Lung (tissue), 12 donors: Measurements from ENCODE around the gene SLC19A2. TPM values are rescaled to one million over a fixed set of nuclear protein-coding genes. Genes with fewer than 3 reads are reported as not detected.

Experiments
- ATAC-seq: fragments of 200-7000 bp; cut with Tn5 transposase; one replicate; pipeline ENCODE4 v1.9.1; 2020; ENCODE audit warnings: moderate number of reproducible peaks; ENCODE audit not compliant: insufficient read depth, low FRiP score
- DNase-seq, 3 donors: peaks; one replicate each; pipeline ENCODE4 v3.0.0-alpha.2; 2013 to 2017
- H3K27ac ChIP-seq, 2 donors: one replicate each; pipeline ENCODE4 v1.5.1; 2013; ENCODE audit warnings: mild to moderate bottlenecking in 2 of 2, moderate library complexity in 2 of 2, control low read depth in 1 of 2, inconsistent platforms in 1 of 2, low read depth in 1 of 2, low read length in 1 of 2
- H3K27me3 ChIP-seq, 3 donors: one replicate each; pipeline ENCODE4 v1.5.1; 2013; ENCODE audit warnings: low read length in 2 of 3; ENCODE audit not compliant: control insufficient read depth in 3 of 3, insufficient read depth in 3 of 3
- H3K36me3 ChIP-seq, 4 donors: one replicate each; pipeline ENCODE4 v1.5.1; 2013; ENCODE audit warnings: low read length in 4 of 4, mild to moderate bottlenecking in 1 of 4, moderate library complexity in 1 of 4; ENCODE audit not compliant: control insufficient read depth in 4 of 4, insufficient read depth in 4 of 4
- H3K4me1 ChIP-seq, 5 donors: one replicate each; pipeline ENCODE4 v1.5.1; 2013; ENCODE audit warnings: low read length in 5 of 5, mild to moderate bottlenecking in 2 of 5, moderate library complexity in 1 of 5; ENCODE audit not compliant: control insufficient read depth in 5 of 5, insufficient read depth in 5 of 5
- H3K4me3 ChIP-seq: one replicate; pipeline ENCODE4 v1.5.1; 2013; ENCODE audit warnings: mild to moderate bottlenecking, control low read depth, moderate library complexity
- H3K9ac ChIP-seq, 2 donors: one replicate each; pipeline ENCODE4 v1.5.1; 2013; ENCODE audit warnings: low read length in 2 of 2, control low read depth in 1 of 2; ENCODE audit not compliant: insufficient read depth in 1 of 2
- H3K9me3 ChIP-seq, 4 donors: one replicate each; pipeline ENCODE4 v1.5.1; 2013; ENCODE audit warnings: low read length in 3 of 4, mild to moderate bottlenecking in 1 of 4, moderate library complexity in 1 of 4; ENCODE audit not compliant: control insufficient read depth in 4 of 4, insufficient read depth in 3 of 4
- WGBS, 2 donors: extraction: QIAGEN DNeasy Blood & Tissue Kit; methylation state at CpG; one replicate each; pipeline ENCODE4 v1.1.7; 2013; 5-methylcytosine and 5-hydroxymethylcytosine counted together
- polyA plus RNA-seq, 2 donors: library from polyadenylated mRNA; stranded (reverse); fragments of 200-250 nt; gene quantifications; one replicate each; pipeline ENCODE4 v1.2.1, GENCODE V29; 2013
- total RNA-seq, 2 donors: library from RNA; depleted of rRNA in 1 of 2; stranded (reverse); fragments of >200 nt in 1 of 2; gene quantifications; one replicate each; pipeline ENCODE4 v1.2.1, GENCODE V29; 2014 to 2021
- TF ChIP-seq, protein P1 (sequence below): IDR thresholded peaks from 2 replicates; pipeline ENCODE4 v1.5.1; 2012; ENCODE audit warnings: mild to moderate bottlenecking; ENCODE audit errors: control extremely low read depth, extremely low read depth
- donor health status: control.
- donor health status: control.
- donor health status: Bipolar disorder and iron deficiency.
- donor health status: healthy.
- donor health status: DM: yes; HTN: yes; CAD: no.

SLC19A2 gene
- total and polyA plus RNA-seq, 4 donors, result 15.6 to 23.1 (median 17.4) TPM

DNA sequence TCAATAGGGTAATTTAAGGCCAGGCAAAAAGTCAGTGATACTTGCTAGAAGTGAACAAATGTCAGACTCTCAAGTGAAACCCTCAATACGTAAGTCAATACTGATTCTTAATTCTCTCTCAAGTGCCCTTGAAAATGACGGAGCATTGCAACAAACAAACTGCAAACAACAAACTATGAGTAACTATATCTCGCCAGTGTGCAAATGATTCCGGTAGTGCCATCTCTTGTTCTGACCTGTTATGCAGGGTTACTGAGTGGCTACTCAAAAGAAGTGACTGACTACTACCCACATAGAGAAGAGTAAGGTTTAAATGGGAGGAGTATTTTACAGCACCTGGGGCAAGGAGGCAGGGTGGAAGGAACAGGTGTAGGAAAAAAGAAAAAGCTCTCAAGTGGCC lies 1.6 kb downstream of the SLC19A2 start:
- Histone ChIP-seq H3K4me1 (peaks cover 0 to 28% (median 9%) of the 10 kb centered on the region in 5 donors), H3K27ac (peak overlapping the region; percentile 71 to 95), H3K4me3 (peak overlapping the region; percentile 28), H3K9ac (peak overlapping the region in 1 of 2 donors; percentile 63), H3K9me3 (no peaks in the 10 kb centered on the region), H3K27me3 (no peaks in the 10 kb centered on the region), H3K36me3 (no peaks in the 10 kb centered on the region)
- TF ChIP-seq, protein P1, sequence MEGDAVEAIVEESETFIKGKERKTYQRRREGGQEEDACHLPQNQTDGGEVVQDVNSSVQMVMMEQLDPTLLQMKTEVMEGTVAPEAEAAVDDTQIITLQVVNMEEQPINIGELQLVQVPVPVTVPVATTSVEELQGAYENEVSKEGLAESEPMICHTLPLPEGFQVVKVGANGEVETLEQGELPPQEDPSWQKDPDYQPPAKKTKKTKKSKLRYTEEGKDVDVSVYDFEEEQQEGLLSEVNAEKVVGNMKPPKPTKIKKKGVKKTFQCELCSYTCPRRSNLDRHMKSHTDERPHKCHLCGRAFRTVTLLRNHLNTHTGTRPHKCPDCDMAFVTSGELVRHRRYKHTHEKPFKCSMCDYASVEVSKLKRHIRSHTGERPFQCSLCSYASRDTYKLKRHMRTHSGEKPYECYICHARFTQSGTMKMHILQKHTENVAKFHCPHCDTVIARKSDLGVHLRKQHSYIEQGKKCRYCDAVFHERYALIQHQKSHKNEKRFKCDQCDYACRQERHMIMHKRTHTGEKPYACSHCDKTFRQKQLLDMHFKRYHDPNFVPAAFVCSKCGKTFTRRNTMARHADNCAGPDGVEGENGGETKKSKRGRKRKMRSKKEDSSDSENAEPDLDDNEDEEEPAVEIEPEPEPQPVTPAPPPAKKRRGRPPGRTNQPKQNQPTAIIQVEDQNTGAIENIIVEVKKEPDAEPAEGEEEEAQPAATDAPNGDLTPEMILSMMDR, result no peak
- ATAC-seq, result no peak
- DNase-seq, result peak in 2 of 3 donors; percentile 33 to 43
- WGBS, 2 donors, result 71 to 82% methylated on average over 4 of the region's 4 CpGs

- 52 to 63% methylated on average over 5 of the region's 5 CpGs for WGBS, 2 donors
- H3K9me3 ChIP-seq, result no peaks in the 10 kb centered on the region
- TF ChIP-seq, protein P1, result no peak
Measured at GRCh38 chr1:169483500-169483966, 2.2 kb downstream of the SLC19A2 start.

GRCh38 chr1:169479363-169480066 lies 6.2 kb downstream of the SLC19A2 start:
- H3K27me3 ChIP-seq, result no peaks in the 10 kb centered on the region
- no peak for DNase-seq
- WGBS, 2 donors, result 94 to 95% methylated on average over 1 of the region's 1 CpG
- no peak overlapping the region for H3K9ac ChIP-seq
- TF ChIP-seq, protein P1, result no peak
- H3K27ac ChIP-seq, result no peak overlapping the region
- no peak overlapping the region for H3K4me3 ChIP-seq
- H3K36me3 ChIP-seq, result peaks cover 0 to 12% (median 3%) of the 10 kb centered on the region in 4 donors
- H3K4me1 ChIP-seq, result peaks cover 2 to 14% (median 7%) of the 10 kb centered on the region in 5 donors
- ATAC-seq, result no peak
- H3K9me3 ChIP-seq, result no peaks in the 10 kb centered on the region

More at GRCh38 chr1:169483500-169483966, 2.2 kb downstream of the SLC19A2 start:
- H3K4me1 ChIP-seq, result peaks cover 0 to 28% (median 9%) of the 10 kb centered on the region in 5 donors
- H3K4me3 ChIP-seq, result no peak overlapping the region
- H3K9ac ChIP-seq, result peak overlapping the region in 1 of 2 donors; percentile 63
- ATAC-seq, result no peak
- no peaks in the 10 kb centered on the region for H3K27me3 ChIP-seq
- peak overlapping the region; percentile 77 to 95 for H3K27ac ChIP-seq
- H3K36me3 ChIP-seq, result no peaks in the 10 kb centered on the region
- peak; percentile 29 to 70 (median 57) for DNase-seq
